ENCODE measurements around the gene CFDP1. TPM values are rescaled to one million over a fixed set of nuclear protein-coding genes. Genes with fewer than 3 reads are reported as not detected.

Gene CFDP1
- total and polyA plus RNA-seq, 2 donors (not counting 1 experiment from before 2014, with no cell fraction given): 6.3 to 42.8 TPM

GRCh38 chr16:75383141-75383540 lies 50.2 kb downstream of the CFDP1 start:
- Histone ChIP-seq H3K79me2 (ENCODE audit: control insufficient read depth, insufficient read depth, low read length) (no peaks in the 10 kb centered on the region), H3K4me1 (ENCODE audit: control insufficient read depth in 2 of 2, insufficient read depth in 2 of 2, low read length in 2 of 2) (peaks cover 23 to 36% of the 10 kb centered on the region in 2 donors), H3K27me3 (replicated peaks in 1 of 4; ENCODE audit: control extremely low read depth in 1 of 4, control insufficient read depth in 3 of 4, insufficient read depth in 4 of 4, low read length in 3 of 4) (peaks cover 8 to 54% (median 47%) of the 10 kb centered on the region in 4 experiments), H3K4me3 (ENCODE audit: control extremely low read depth in 1 of 5, extremely low read depth in 1 of 5, insufficient read depth in 1 of 5, low read depth in 2 of 5, low read length in 4 of 5) (no peak overlapping the region), H3K9ac (ENCODE audit: low read length) (no peak overlapping the region), H3K4me2 (replicated peaks; ENCODE audit: low read depth, low read length, poor library complexity, severe bottlenecking) (no peak overlapping the region), H3K9me3 (ENCODE audit: control extremely low read depth in 1 of 3, control insufficient read depth in 2 of 3, insufficient read depth in 1 of 3, low read length in 2 of 3) (no peaks in the 10 kb centered on the region), H2AFZ (ENCODE audit: insufficient read depth, low read depth, low read length, poor library complexity, severe bottlenecking) (no peak overlapping the region), H3K36me3 (replicated peaks in 1 of 2; ENCODE audit: control extremely low read depth in 1 of 2, control insufficient read depth in 1 of 2, extremely low read depth in 1 of 2, insufficient read depth in 2 of 2, low read length in 1 of 2) (peaks cover 0 to 3% of the 10 kb centered on the region in 2 experiments), H4K20me1 (ENCODE audit: control insufficient read depth, insufficient read depth, low read length, poor library complexity, severe bottlenecking) (peaks cover 72% of the 10 kb centered on the region), H3K27ac (ENCODE audit: low read length in 2 of 2) (no peak overlapping the region)
- Mint-ChIP-seq H3K4me1 (peaks cover 25% of the 10 kb centered on the region), H3K27ac (no peak overlapping the region), H3K4me3 (no peak overlapping the region), H3K27me3 (peaks cover 53% of the 10 kb centered on the region), H3K9me3 (ENCODE audit: insufficient read depth) (no peaks in the 10 kb centered on the region)
- ChIA-PET POLR2A (no interaction called here), CTCF (interaction anchor here (0.6 to 4.0 kb wide), 4 partner anchors 135 to 183 kb away, joined by 3 to 48 read pairs (median 19); no protein-coding TSS in a partner anchor)
- TF ChIP-seq CTCF (IDR thresholded peaks at IDR 0.05) (no peak), EZH2 (IDR thresholded peaks at IDR 0.05; ENCODE audit: borderline replicate concordance, insufficient read depth, low read depth, low read length, poor library complexity, severe bottlenecking) (no peak)
- DNase-seq: no peak
- no peak for ATAC-seq (ENCODE audit: low read depth)
- WGBS (ENCODE audit: insufficient coverage): no CpG with 5 or more reads among the region's 1 CpG
- intact Hi-C loops (cut with micrococcal nuclease): loop anchor here (5.0 to 10.0 kb wide), 3 partner anchors 264 to 678 kb away; partner anchors contain the start of genes KARS1, MLKL and TERF2IP

GRCh38 chr16:75382611-75383010 lies 50.7 kb downstream of the CFDP1 start:
- Histone ChIP-seq H4K20me1 (ENCODE audit: control insufficient read depth, insufficient read depth, low read length, poor library complexity, severe bottlenecking) (peaks cover 77% of the 10 kb centered on the region), H3K27ac (ENCODE audit: low read length in 2 of 2) (no peak overlapping the region), H3K4me2 (replicated peaks; ENCODE audit: low read depth, low read length, poor library complexity, severe bottlenecking) (no peak overlapping the region), H3K27me3 (replicated peaks in 1 of 4; ENCODE audit: control extremely low read depth in 1 of 4, control insufficient read depth in 3 of 4, insufficient read depth in 4 of 4, low read length in 3 of 4) (peaks cover 9 to 59% (median 52%) of the 10 kb centered on the region in 4 experiments), H3K79me2 (ENCODE audit: control insufficient read depth, insufficient read depth, low read length) (peaks cover 4% of the 10 kb centered on the region), H3K4me1 (ENCODE audit: control insufficient read depth in 2 of 2, insufficient read depth in 2 of 2, low read length in 2 of 2) (peaks cover 23 to 40% of the 10 kb centered on the region in 2 donors), H3K9ac (ENCODE audit: low read length) (no peak overlapping the region), H3K9me3 (ENCODE audit: control extremely low read depth in 1 of 3, control insufficient read depth in 2 of 3, insufficient read depth in 1 of 3, low read length in 2 of 3) (no peaks in the 10 kb centered on the region), H3K36me3 (replicated peaks in 1 of 2; ENCODE audit: control extremely low read depth in 1 of 2, control insufficient read depth in 1 of 2, extremely low read depth in 1 of 2, insufficient read depth in 2 of 2, low read length in 1 of 2) (peaks cover 0 to 4% of the 10 kb centered on the region in 2 experiments), H3K4me3 (ENCODE audit: control extremely low read depth in 1 of 5, extremely low read depth in 1 of 5, insufficient read depth in 1 of 5, low read depth in 2 of 5, low read length in 4 of 5) (no peak overlapping the region), H2AFZ (ENCODE audit: insufficient read depth, low read depth, low read length, poor library complexity, severe bottlenecking) (no peak overlapping the region)
- ChIA-PET CTCF (interaction anchor here (0.6 to 4.0 kb wide), 6 partner anchors 20 to 183 kb away, joined by 3 to 48 read pairs (median 3); no protein-coding TSS in a partner anchor), POLR2A (no interaction called here)
- peaks cover 27% of the 10 kb centered on the region for H3K4me1 Mint-ChIP-seq
- H3K27me3 Mint-ChIP-seq: peaks cover 58% of the 10 kb centered on the region
- H3K27ac Mint-ChIP-seq: no peak overlapping the region
- H3K9me3 Mint-ChIP-seq (ENCODE audit: insufficient read depth): no peaks in the 10 kb centered on the region
- no peak overlapping the region for H3K4me3 Mint-ChIP-seq
- no peak for DNase-seq
- no peak for TF ChIP-seq EZH2 (IDR thresholded peaks at IDR 0.05; ENCODE audit: borderline replicate concordance, insufficient read depth, low read depth, low read length, poor library complexity, severe bottlenecking)
- WGBS (ENCODE audit: insufficient coverage): no CpG with 5 or more reads among the region's 2 CpGs
- intact Hi-C loops (cut with micrococcal nuclease): loop anchor here (5.0 to 10.0 kb wide), 3 partner anchors 265 to 678 kb away; partner anchors contain the start of genes KARS1, MLKL and TERF2IP
- no peak for ATAC-seq (ENCODE audit: low read depth)

All from B cell (primary cell).